HepG2 (cell line): ENCODE data around the gene NRL. TPM values are rescaled to one million over a fixed set of nuclear protein-coding genes. Genes with fewer than 3 reads are reported as not detected.

Experiments used
- ARNT2 ChIP-seq: sonication (generic); formaldehyde crosslinking; IDR thresholded peaks from 2 replicates; pipeline ENCODE4 v1.8.0; 2022; ENCODE audit warnings: mild to moderate bottlenecking, low read depth, missing genetic modification reagents, moderate library complexity
- ATF7-NPFF ChIP-seq: sonication (generic); formaldehyde crosslinking; IDR thresholded peaks from 2 replicates; pipeline ENCODE4 v1.8.1; 2023; ENCODE audit warnings: mild to moderate bottlenecking, low read depth, missing genetic modification reagents, moderate library complexity
- CCAR2 ChIP-seq: fragments of 200-400 bp; formaldehyde crosslinking; optimal IDR thresholded peaks from 2 replicates; pipeline ENCODE3; 2018; ENCODE audit warnings: low read depth, mild to moderate bottlenecking, low read length, moderate library complexity
- DMAP1 ChIP-seq: IDR thresholded peaks from 2 replicates; pipeline ENCODE4 v1.6.1; 2016
- KLF9 ChIP-seq: IDR thresholded peaks from 2 replicates; pipeline ENCODE4 v1.6.1; 2016; ENCODE audit warnings: low read depth
- PITX1 ChIP-seq: sonication (generic); formaldehyde crosslinking; IDR thresholded peaks from 2 replicates; pipeline ENCODE4 v1.5.1; 2020; ENCODE audit warnings: mild to moderate bottlenecking, missing genetic modification reagents
- SNAPC4 ChIP-seq: sonication (generic); formaldehyde crosslinking; IDR thresholded peaks from 2 replicates; pipeline ENCODE4 v1.4.0; 2020; ENCODE audit warnings: mild to moderate bottlenecking, missing genetic modification reagents
- TBL1XR1 ChIP-seq: fragments of 150-350 bp; IDR thresholded peaks from 2 replicates; pipeline ENCODE4 v1.6.1; 2014; ENCODE audit warnings: borderline replicate concordance, low read length; ENCODE audit not compliant: partially characterized antibody
- ZBTB26 ChIP-seq: IDR thresholded peaks from 2 replicates; pipeline ENCODE4 v1.6.1; 2016; ENCODE audit warnings: missing compliant biosample characterization, missing genetic modification reagents, borderline replicate concordance
- ZBTB7B ChIP-seq: sonication (generic); formaldehyde crosslinking; IDR thresholded peaks from 2 replicates; pipeline ENCODE4 v1.4.0; 2020; ENCODE audit warnings: missing genetic modification reagents
- ZFYVE20 ChIP-seq: sonication (generic); formaldehyde crosslinking; IDR thresholded peaks from 2 replicates; pipeline ENCODE4 v1.8.0; 2023; ENCODE audit warnings: low read depth, mild to moderate bottlenecking, moderate library complexity, missing genetic modification reagents, borderline replicate concordance
- ZNF317 ChIP-seq: sonication (generic); formaldehyde crosslinking; IDR thresholded peaks from 2 replicates; pipeline ENCODE4 v1.5.0; 2020; ENCODE audit warnings: mild to moderate bottlenecking, missing genetic modification reagents
- ZNF547 ChIP-seq: sonication (generic); formaldehyde crosslinking; IDR thresholded peaks from 2 replicates; pipeline ENCODE4 v1.5.1; 2020; ENCODE audit warnings: mild to moderate bottlenecking, missing genetic modification reagents
- ZNF710 ChIP-seq: sonication (generic); formaldehyde crosslinking; IDR thresholded peaks from 2 replicates; pipeline ENCODE4 v1.5.0; 2020; ENCODE audit warnings: mild to moderate bottlenecking, missing genetic modification reagents, borderline replicate concordance
- ZNF737 ChIP-seq: sonication (generic); formaldehyde crosslinking; IDR thresholded peaks from 2 replicates; pipeline ENCODE4 v1.5.0; 2020; ENCODE audit warnings: missing genetic modification reagents, mild to moderate bottlenecking, borderline replicate concordance
- polyA plus RNA-seq, 8 experiments: library from polyadenylated mRNA; depleted of rRNA in 3 of 8; stranded (reverse) in 7 of 8; unstranded in 1 of 8; fragments of >200 nt; fragmentation: Illumina TruSeq in 4 of 8; extraction: Trizol in 4 of 8; gene quantifications; 2 replicates each; pipeline versions ENCODE4 v1.2.1 to v1.2.3, GENCODE V29; 2011 to 2016; ENCODE audit warnings: low read depth in 4 of 8, missing spikeins in 1 of 8, mixed read lengths in 1 of 8; ENCODE audit not compliant: insufficient read depth in 1 of 8
- total RNA-seq, 5 experiments: library from RNA; depleted of rRNA; stranded (reverse); fragments of >200 nt; fragmentation: Illumina TruSeq; extraction: Trizol; gene quantifications; 2 replicates each; pipeline ENCODE4 v1.2.3, GENCODE V29; 2016; ENCODE audit warnings: low read depth in 1 of 5
- TF ChIP-seq, protein P1 (sequence below): sonication (generic); formaldehyde crosslinking; conservative IDR thresholded peaks from 2 replicates; pipeline ENCODE4 v1.5.0; 2020; ENCODE audit warnings: missing genetic modification reagents

NRL gene
- total and polyA plus RNA-seq, 2 of the 13 experiments (the other 11 are each of a cell fraction or from before 2014, with no cell fraction given), result 2.5 to 4.7 TPM

DNA sequence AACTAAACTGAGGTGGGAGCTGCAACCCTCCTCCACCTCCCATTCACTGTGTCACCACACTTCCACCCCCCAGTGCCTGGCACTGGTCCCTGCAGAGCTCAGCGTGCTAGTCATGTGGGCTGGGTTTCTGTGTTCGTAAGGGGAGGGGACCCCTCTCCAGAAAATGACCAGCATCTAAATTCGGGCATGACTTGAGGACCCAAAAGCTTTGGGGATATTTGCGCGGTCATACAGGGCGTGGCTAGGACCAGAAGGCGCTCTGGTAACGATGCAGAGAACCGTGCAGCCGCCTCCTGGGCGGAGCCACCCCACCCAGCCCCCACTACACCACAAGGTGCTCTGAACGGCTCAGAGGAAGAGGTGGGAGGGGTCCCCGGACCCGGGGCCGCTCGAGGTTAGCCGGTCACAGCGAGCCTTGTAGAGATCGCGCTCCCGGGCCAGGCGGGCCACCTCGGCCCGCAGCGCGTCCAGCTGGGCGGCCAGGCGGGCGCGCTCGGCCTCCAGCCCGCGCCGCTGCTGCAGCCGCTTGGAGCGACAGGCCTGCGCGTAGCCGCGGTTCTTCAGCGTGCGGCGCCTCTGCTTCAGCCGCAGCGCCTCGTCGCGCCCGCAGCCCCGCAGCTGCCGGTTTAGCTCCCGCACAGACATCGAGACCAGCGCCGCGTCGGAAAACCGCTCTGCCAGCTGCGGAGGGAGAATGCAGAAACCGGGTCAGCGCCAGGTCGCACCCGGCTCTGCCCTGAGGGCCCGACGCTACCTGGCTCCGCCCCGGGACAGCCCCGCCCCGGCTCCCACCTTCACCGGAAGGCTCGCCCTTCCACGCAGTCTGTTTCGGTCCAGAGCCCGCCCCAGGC, 33.6 kb downstream of the NRL start (continued):
- TF ChIP-seq ZBTB26 (CRISPR knock-in tag), result no peak
- TF ChIP-seq SNAPC4, result no peak
- TF ChIP-seq ZNF710 (CRISPR knock-in tag), result peak; percentile 58; the same call in 1 of the 2 replicates
- no peak for TF ChIP-seq KLF9 (CRISPR knock-in tag)
- peak; percentile 90 for TF ChIP-seq ARNT2
- no peak for TF ChIP-seq TBL1XR1
- peak; percentile 42; the same call in 1 of the 2 replicates for TF ChIP-seq ZBTB7B (CRISPR knock-in tag)
- TF ChIP-seq DMAP1 (CRISPR knock-in tag), result peak; percentile 78; the same call in 1 of the 2 replicates
- TF ChIP-seq, protein P1, sequence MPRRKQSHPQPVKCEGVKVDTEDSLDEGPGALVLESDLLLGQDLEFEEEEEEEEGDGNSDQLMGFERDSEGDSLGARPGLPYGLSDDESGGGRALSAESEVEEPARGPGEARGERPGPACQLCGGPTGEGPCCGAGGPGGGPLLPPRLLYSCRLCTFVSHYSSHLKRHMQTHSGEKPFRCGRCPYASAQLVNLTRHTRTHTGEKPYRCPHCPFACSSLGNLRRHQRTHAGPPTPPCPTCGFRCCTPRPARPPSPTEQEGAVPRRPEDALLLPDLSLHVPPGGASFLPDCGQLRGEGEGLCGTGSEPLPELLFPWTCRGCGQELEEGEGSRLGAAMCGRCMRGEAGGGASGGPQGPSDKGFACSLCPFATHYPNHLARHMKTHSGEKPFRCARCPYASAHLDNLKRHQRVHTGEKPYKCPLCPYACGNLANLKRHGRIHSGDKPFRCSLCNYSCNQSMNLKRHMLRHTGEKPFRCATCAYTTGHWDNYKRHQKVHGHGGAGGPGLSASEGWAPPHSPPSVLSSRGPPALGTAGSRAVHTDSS, result no peak
- TF ChIP-seq ZNF317 (CRISPR knock-in tag), result no peak
- peak; percentile 69; the same call in 1 of the 2 replicates for TF ChIP-seq ATF7-NPFF (CRISPR knock-in tag)
- peak; percentile 78; the same call in 1 of the 2 replicates for TF ChIP-seq ZNF547 (CRISPR knock-in tag)
- TF ChIP-seq CCAR2, result no peak
- no peak for TF ChIP-seq ZFYVE20 (CRISPR knock-in tag)
- 0 out of 2 replicates have a peak, but pooled peaks have one; percentile 7 for TF ChIP-seq PITX1 (CRISPR knock-in tag)
- no peak for TF ChIP-seq ZNF737
